HepG2 (cell line): ENCODE data around the gene TUBA4B. TPM values are rescaled to one million over a fixed set of nuclear protein-coding genes. Genes with fewer than 3 reads are reported as not detected.

ENCODE experiments used
- BATF2 ChIP-seq: sonication (generic); formaldehyde crosslinking; IDR thresholded peaks from 2 replicates; pipeline ENCODE4 v1.8.0; 2022; ENCODE audit warnings: mild to moderate bottlenecking, missing genetic modification reagents, moderate library complexity
- SMARCC2 ChIP-seq: fragments of 450-650 bp; IDR thresholded peaks from 2 replicates; pipeline ENCODE4 v1.6.1; 2017; ENCODE audit warnings: antibody characterized with exemption, mild to moderate bottlenecking
- TARDBP ChIP-seq: sonication (generic); formaldehyde crosslinking; IDR thresholded peaks from 2 replicates; pipeline ENCODE4 v1.8.0; 2022; ENCODE audit warnings: mild to moderate bottlenecking, missing genetic modification reagents
- TEAD2 ChIP-seq: sonication (generic); formaldehyde crosslinking; IDR thresholded peaks from 2 replicates; pipeline ENCODE4 v1.9.0; 2021; ENCODE audit warnings: missing genetic modification reagents
- ZBED4 ChIP-seq: sonication (generic); formaldehyde crosslinking; IDR thresholded peaks from 2 replicates; pipeline ENCODE4 v1.4.0; 2020; ENCODE audit warnings: missing genetic modification reagents, borderline replicate concordance
- ZKSCAN5 ChIP-seq: sonication (generic); formaldehyde crosslinking; IDR thresholded peaks from 2 replicates; pipeline ENCODE4 v1.5.1; 2020; ENCODE audit warnings: mild to moderate bottlenecking, missing genetic modification reagents
- ZSCAN31 ChIP-seq: sonication (generic); formaldehyde crosslinking; IDR thresholded peaks from 2 replicates; pipeline ENCODE4 v1.5.0; 2020; ENCODE audit warnings: low read depth, mild to moderate bottlenecking, missing genetic modification reagents
- polyA plus RNA-seq, 8 experiments: library from polyadenylated mRNA; depleted of rRNA in 3 of 8; stranded (reverse) in 7 of 8; unstranded in 1 of 8; fragments of >200 nt; fragmentation: Illumina TruSeq in 4 of 8; extraction: Trizol in 4 of 8; gene quantifications; 2 replicates each; pipeline versions ENCODE4 v1.2.1 to v1.2.3, GENCODE V29; 2011 to 2016; ENCODE audit warnings: low read depth in 4 of 8, missing spikeins in 1 of 8, mixed read lengths in 1 of 8; ENCODE audit not compliant: insufficient read depth in 1 of 8
- total RNA-seq, 5 experiments: library from RNA; depleted of rRNA; stranded (reverse); fragments of >200 nt; fragmentation: Illumina TruSeq; extraction: Trizol; gene quantifications; 2 replicates each; pipeline ENCODE4 v1.2.3, GENCODE V29; 2016; ENCODE audit warnings: low read depth in 1 of 5
- TF ChIP-seq, protein P1 (sequence below): sonication (generic); formaldehyde crosslinking; IDR thresholded peaks from one replicate; pipeline ENCODE4 v1.5.1; 2020; ENCODE audit warnings: mild to moderate bottlenecking, missing genetic modification reagents; ENCODE audit errors: not compliant biosample characterization
- TF ChIP-seq, protein P2 (sequence below): sonication (generic); formaldehyde crosslinking; IDR thresholded peaks from 2 replicates; pipeline ENCODE4 v1.5.0; 2020; ENCODE audit warnings: mild to moderate bottlenecking, missing genetic modification reagents, borderline replicate concordance

Gene TUBA4B
- total and polyA plus RNA-seq, 2 of the 13 experiments (the other 11 are each of a cell fraction or from before 2014, with no cell fraction given): 0.18 to 0.22 TPM

DNA sequence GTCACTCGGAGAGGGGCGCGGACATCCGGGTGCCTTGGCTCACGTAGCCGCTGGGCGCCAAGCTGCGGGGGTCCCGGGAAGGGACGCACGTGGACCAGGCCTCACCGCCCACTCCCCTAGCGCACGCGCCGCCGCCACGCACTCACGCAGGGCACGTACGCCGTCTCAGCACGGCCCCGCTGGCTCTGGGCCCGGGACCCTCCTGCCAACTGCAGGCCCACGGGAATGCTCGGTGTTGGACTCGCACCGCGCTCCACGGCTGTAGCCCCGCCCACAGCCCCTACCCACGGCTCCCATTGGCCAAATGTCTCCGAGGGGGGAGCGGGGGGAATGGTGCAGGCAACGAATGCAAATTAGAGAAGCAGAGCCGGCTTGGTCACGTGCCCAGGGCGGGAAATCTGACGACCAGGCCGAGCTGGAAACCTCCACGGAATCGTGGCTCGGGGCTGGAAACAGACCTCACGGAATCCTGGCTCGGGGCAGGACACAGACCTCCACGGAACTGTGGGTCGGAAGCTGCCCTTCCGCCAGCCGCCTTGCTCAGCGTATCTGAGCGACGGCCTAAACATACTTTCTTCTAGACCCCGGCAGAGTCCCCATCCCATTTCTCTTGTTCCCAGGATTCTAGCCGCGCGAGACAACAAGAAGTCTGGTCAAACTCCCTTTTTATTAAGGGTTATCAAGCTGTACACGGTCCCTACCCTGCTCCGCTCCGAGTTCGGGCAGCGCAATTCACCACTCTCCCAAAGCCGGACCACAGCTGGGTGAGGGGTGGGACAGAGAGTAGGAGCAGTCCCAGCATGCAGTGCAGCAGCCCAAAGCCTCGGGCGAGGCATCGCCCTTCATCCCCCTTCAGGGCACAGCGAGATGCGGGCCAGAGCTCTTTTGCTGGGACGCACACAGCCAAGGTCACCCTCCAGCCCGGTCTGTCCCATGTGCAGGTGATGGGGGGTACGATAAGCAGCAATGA, 34.0 kb upstream of the TUBA4B start, which contains the start of gene ABCB6 (continued):
- no peak for TF ChIP-seq SMARCC2
- peak; percentile 86 for TF ChIP-seq ZBED4 (CRISPR knock-in tag)
- TF ChIP-seq, protein P1, sequence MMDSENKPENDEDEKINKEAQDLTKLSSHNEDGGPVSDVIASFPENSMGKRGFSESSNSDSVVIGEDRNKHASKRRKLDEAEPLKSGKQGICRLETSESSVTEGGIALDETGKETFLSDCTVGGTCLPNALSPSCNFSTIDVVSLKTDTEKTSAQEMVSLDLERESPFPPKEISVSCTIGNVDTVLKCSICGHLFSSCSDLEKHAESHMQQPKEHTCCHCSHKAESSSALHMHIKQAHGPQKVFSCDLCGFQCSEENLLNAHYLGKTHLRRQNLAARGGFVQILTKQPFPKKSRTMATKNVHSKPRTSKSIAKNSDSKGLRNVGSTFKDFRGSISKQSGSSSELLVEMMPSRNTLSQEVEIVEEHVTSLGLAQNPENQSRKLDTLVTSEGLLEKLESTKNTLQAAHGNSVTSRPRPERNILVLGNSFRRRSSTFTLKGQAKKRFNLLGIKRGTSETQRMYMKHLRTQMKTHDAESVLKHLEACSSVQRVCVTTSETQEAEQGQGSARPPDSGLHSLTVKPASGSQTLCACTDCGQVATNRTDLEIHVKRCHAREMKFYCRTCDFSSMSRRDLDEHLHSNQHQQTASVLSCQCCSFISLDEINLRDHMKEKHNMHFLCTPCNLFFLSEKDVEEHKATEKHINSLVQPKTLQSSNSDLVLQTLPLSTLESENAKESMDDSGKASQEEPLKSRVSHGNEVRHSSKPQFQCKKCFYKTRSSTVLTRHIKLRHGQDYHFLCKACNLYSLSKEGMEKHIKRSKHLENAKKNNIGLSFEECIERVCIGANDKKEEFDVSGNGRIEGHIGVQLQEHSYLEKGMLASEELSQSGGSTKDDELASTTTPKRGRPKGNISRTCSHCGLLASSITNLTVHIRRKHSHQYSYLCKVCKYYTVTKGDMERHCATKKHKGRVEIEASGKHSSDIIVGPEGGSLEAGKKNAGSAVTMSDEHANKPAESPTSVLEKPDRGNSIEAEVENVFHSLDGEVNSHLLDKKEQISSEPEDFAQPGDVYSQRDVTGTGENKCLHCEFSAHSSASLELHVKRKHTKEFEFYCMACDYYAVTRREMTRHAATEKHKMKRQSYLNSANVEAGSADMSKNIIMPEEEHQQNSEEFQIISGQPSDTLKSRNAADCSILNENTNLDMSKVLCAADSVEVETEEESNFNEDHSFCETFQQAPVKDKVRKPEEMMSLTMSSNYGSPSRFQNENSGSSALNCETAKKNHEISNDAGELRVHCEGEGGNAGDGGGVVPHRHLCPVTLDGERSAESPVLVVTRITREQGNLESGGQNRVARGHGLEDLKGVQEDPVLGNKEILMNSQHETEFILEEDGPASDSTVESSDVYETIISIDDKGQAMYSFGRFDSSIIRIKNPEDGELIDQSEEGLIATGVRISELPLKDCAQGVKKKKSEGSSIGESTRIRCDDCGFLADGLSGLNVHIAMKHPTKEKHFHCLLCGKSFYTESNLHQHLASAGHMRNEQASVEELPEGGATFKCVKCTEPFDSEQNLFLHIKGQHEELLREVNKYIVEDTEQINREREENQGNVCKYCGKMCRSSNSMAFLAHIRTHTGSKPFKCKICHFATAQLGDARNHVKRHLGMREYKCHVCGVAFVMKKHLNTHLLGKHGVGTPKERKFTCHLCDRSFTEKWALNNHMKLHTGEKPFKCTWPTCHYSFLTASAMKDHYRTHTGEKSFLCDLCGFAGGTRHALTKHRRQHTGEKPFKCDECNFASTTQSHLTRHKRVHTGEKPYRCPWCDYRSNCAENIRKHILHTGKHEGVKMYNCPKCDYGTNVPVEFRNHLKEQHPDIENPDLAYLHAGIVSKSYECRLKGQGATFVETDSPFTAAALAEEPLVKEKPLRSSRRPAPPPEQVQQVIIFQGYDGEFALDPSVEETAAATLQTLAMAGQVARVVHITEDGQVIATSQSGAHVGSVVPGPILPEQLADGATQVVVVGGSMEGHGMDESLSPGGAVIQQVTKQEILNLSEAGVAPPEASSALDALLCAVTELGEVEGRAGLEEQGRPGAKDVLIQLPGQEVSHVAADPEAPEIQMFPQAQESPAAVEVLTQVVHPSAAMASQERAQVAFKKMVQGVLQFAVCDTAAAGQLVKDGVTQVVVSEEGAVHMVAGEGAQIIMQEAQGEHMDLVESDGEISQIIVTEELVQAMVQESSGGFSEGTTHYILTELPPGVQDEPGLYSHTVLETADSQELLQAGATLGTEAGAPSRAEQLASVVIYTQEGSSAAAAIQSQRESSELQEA (CRISPR knock-in tag): peak; percentile 98
- peak; percentile 76; the same call in 1 of the 2 replicates for TF ChIP-seq BATF2 (CRISPR knock-in tag)
- no peak for TF ChIP-seq TEAD2 (CRISPR knock-in tag)
- TF ChIP-seq, protein P2, sequence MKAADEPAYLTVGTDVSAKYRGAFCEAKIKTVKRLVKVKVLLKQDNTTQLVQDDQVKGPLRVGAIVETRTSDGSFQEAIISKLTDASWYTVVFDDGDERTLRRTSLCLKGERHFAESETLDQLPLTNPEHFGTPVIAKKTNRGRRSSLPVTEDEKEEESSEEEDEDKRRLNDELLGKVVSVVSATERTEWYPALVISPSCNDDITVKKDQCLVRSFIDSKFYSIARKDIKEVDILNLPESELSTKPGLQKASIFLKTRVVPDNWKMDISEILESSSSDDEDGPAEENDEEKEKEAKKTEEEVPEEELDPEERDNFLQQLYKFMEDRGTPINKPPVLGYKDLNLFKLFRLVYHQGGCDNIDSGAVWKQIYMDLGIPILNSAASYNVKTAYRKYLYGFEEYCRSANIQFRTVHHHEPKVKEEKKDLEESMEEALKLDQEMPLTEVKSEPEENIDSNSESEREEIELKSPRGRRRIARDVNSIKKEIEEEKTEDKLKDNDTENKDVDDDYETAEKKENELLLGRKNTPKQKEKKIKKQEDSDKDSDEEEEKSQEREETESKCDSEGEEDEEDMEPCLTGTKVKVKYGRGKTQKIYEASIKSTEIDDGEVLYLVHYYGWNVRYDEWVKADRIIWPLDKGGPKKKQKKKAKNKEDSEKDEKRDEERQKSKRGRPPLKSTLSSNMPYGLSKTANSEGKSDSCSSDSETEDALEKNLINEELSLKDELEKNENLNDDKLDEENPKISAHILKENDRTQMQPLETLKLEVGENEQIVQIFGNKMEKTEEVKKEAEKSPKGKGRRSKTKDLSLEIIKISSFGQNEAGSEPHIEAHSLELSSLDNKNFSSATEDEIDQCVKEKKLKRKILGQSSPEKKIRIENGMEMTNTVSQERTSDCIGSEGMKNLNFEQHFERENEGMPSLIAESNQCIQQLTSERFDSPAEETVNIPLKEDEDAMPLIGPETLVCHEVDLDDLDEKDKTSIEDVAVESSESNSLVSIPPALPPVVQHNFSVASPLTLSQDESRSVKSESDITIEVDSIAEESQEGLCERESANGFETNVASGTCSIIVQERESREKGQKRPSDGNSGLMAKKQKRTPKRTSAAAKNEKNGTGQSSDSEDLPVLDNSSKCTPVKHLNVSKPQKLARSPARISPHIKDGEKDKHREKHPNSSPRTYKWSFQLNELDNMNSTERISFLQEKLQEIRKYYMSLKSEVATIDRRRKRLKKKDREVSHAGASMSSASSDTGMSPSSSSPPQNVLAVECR (CRISPR knock-in tag): peak; percentile 96
- peak; percentile 95 for TF ChIP-seq TARDBP (CRISPR knock-in tag)
- TF ChIP-seq ZKSCAN5: no peak
- TF ChIP-seq ZSCAN31 (CRISPR knock-in tag): peak; percentile 98
